Inferior parietal cortex (tissue), 1 donor: ENCODE data around the gene ESR1.
"Not testable (repeated sequence)": the region's sequence is repeated elsewhere in the genome, so short reads cannot be mapped to it uniquely, and the experiment has no call there.

Experiments used
- DNase-seq: peaks from one replicate; pipeline ENCODE4 v3.0.0-alpha.2; 2016; ENCODE audit errors: extremely low spot score

Gene ESR1

DNA sequence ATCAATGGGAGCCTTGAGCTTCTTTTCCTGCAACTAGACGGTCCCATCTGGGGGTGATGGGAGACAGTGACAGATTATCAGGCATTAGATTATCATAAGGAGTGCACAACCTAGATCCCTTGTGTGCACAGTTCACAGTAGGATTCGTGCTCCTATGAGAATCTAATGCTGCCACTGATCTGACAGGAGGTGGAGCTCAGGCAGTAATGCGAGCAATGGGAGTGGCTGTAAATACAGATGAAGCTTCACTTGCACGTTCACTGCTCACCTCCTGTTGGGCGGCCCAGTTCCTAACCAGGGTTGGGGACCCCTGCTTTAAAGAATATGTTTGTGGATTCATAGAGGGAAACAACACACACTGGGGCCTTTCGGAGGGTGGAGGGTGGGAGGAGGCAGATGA is 180.7 kb downstream of the ESR1 start:
- not testable (repeated sequence) for DNase-seq

DNA sequence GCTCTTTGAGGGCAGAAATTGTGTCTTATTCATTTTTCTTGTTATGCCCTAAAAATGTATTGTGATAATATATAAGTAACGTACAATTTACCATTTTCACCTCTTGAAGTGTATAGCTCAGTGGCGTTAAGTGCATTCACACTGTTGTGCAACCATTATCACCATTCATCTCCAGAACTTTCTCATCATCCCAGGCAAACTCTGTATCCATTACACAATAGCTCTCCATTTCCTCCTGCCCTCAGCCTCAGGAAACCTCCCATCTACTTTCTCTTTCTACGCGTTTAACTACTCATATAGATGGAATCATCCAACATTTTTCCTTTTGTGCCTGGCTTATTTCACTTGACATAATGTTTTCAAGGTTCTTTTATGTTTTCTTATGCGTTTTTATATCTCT is 184.6 kb downstream of the ESR1 start:
- DNase-seq, result no peak

DNA sequence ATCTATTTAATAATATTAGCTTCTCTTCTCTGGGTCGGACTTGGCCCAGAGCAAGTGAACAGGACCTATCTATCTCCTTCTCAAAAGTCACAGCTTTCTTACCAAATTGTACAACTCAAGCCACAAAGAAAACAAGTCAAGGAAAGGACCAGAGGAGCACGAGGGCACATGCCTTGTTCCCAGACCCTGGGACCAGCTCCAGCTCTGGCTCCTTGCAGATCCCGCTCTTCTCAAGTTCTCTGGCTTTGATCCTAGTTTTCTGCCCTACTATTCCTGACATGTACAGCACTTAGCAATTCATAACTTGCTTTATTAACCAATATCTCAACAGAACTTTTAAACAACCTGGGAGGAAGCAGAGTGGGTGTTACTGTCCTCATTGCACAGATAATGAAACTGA is 185.9 kb downstream of the ESR1 start:
- DNase-seq, result no peak

DNA sequence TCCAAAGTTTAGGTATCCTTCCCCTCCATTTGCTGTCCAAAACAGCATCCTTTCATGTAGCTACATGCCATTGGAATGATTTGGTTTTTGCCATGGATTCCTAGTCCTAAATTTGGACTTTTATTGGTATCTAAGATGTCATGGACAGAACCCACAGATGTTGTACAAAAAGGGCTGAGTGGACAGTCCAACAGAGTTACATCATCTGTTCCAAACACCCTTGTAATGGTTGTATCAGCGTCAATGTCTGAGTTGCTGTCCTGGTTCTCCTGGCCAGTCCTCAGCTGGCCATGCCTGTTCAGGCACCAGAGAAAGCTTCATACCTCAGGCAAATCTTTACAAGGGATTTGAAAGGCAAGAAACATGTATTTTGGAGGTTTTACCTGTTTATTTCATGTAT is 191.3 kb downstream of the ESR1 start:
- no peak for DNase-seq

DNA sequence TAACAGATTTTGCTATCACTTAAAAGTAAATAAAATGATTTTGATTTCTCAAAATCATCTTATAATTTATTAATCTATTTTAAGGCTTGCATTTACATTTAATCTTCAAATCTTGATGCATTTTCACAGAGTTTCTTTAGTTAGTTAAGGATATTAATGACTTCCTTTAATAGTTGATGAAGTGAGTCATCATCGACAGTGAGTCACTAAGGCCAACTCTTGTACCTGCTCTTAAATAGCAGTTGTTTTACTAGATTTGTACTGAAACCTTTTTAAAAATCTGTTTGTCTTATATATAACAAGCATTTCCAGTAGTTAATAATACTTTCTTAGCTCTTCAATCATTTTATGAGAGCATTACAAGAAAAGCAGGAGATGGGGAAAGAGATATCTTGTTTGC is 191.7 kb downstream of the ESR1 start:
- no peak for DNase-seq

DNA sequence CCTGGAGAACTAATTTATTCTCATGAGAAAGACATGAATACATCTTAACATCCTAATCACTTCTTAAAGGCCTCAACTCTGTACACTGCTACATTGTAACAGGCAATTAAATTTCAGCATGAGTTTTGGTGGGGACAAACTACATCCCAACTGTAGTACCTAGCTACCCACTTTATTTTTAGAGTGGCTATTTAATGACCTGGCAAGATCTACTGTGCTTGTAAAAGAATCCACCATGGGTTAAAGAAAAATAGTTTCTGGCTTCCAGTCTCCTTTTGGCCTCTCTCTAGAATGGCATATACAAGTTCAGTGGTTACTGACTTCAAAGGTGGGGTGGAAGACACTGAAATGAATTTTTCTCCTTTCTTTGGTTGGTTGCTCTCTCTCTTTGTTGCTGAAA is 193.9 kb downstream of the ESR1 start:
- no peak for DNase-seq

DNA sequence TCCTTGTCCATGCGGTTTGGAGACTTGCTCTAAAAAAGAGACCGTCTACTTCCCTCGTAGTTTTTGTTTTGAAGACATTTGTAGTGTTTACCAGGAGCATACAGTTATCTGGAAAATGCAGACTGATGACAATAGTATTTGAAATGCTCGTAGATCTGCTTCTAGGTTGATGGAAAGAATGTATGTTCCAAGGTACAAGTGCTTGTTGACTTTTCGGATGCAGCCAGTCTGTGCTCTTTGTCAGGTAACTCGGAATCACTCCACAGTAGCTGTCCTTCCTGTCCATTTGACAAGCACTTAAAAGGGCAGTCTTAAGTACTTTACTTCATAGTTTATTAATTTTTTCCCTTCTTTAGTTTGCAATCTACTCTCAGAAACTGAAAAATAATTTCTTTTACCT is 194.8 kb downstream of the ESR1 start:
- DNase-seq, result no peak

DNA sequence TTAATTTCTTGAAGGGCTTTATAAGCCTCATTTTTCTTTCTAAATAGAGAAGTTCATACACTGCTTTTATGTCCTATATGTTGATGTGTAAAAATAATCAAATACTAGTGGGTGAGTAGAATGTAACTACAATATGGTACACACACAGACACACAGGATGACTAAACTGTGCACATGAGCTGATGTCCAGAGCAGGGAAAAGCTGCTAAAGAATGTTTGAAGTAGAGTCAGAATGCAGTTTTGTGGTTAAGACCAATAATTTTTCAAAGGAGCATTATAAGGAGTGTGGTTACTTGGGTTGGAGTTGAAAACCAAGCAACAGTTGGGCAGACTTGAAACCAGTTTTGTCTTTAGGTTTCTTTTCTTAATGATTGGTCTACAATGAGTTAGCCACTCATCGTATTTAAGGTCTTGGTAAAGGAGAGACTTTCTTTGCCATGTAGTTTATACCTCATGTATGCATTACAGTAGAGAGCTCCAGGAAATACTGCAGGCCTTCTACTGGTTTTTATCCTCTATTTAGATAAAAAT is 196.6 kb downstream of the ESR1 start:
- DNase-seq, result no peak

DNA sequence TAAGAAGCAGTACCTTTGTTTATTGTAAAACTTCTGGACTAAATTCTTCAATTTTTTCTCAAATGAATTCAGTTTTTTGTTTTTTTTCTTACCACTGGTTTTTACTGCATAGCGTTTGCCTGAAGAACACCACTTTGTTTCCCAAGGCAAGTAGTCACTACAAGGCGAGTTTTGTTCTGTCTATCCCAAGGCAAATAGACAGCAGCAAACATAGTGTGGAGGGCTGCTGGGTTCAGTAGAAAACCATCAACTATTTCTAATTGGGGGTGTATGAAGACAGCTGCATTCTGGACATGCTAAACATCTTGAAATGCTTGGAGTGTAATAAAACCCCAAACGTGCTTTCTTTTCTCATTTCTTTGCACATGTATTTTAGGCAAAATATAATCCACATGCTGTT is 197.4 kb downstream of the ESR1 start:
- DNase-seq, result no peak

DNA sequence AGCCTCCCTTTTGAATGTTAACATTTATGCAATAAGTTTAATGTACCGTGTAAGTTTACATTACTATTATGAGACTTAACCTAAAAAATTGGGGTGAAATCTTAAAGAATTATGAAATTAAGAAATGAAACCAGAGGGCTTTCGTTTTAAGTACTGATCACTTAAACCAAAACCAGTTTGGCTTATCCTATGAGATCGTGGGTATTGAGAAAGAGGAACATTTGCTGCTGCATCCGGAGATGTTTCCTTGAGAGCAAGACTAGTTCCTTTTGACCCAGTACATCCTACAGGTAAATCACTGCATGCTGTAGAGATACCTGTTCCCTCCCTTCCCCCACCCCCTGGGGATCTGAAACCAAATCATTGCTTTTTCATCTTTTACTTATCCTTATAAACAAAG is 201.3 kb downstream of the ESR1 start:
- no peak for DNase-seq

DNA sequence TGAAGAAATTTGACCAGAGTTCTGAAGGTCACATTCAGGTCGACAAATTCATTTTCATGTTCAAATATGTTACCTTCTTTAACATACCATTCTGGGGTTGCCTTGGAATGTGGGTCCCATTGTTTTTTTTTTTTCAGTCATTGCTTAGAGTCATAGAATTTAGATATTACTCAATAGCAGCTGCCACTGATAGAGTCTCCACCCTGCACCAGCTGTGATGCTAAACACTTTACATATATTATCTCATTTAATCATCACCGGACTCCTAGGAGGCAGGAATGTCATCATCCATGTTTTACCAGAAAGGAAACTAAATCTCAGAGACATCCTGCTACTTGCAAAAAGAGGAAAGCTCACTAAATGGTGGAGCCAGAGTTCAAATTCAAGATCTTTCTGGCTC is 204.7 kb downstream of the ESR1 start:
- DNase-seq, result no peak

DNA sequence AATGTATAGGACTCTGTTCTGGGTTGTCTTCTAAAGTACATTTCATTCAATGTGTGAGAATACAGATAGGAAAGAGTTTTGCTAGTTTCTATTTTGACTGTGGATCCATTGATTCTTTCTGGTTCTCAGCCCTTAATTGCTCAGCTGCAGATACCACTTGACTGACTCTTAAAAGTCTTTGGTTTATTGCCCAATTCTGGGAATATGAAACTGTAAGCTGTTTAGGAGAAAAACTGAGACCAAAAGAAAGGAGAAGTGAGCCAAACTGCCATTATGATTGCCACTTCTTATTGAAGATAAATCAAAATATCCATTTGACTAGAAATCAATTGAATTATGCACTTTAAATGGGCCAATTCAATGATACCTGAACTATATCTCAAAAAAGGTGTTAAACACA is 211.4 kb downstream of the ESR1 start:
- DNase-seq, result no peak

DNA sequence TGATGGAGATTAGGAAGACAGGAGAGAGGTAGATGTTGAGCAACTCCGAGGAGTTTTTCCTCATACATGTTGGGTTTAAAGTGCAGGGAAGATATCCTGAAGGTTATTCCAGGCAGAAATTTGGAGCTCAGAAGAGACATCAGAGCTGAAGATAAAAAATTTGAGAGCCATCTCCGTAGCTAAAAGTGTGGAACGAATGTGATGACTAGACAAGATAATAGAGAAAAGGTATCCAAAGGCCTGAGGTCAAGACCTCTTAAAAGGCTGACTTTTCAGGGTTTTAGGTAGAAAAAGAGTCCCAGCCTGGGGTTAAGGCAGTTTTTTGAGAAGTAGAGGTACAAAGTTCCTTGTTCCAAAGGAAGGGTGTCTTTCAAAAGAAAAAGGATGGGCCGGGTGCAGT is 214.8 kb downstream of the ESR1 start:
- DNase-seq, result no peak

DNA sequence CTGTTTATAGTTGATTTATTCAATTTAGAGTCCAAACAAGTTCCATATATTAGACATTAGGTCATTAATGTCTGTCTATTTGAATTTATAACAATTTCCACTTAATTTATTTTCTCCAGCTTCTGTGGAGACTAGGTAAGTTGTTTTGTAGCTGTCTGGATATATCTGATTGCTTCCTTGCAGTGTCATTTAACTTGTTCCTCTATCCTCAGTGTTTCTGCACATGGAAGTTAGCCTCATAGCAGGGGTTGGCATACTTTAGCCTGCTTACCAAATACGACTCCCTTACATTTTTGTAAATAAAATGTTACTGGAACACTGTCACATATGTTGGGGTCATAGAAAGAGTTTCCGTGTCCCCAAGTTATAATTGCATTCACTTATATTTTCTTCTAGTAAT is 216.1 kb downstream of the ESR1 start:
- no peak for DNase-seq

DNA sequence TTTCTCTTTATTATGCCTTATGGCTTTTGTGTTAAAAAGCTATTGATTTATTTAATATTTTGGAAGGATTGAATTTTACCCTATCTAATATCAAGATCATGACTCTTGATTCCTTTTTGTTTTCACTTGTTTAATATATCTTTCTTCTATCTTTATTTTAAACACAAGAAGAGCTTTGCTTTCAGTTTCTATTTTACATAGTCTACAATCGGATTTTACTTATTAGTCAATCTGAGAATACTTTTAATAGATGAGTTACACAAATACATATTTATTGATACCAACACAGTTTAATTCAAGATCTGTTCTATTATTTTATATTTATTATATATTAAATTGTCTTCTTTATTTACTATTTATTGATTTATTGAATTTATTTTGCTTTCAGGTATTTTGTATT is 218.8 kb downstream of the ESR1 start:
- no peak for DNase-seq

DNA sequence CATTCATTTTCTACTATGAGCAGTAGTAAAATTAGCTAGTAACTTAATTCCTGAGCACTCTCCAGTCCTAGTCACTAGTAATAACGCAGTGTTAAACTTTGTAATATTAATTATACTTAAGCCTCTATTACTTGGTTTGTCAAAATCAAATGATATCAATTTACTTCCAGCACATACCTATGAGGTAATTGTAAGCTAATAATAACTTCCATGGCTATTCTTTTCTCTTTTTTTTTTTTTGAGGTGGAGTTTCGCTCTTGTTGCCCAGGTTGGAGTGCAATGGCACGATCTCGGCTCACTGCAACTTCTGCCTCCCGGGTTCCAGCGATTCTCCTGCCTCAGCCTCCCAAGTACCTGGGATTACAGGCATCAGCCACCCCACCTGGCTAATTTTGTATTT is 219.3 kb downstream of the ESR1 start:
- not testable (repeated sequence) for DNase-seq

DNA sequence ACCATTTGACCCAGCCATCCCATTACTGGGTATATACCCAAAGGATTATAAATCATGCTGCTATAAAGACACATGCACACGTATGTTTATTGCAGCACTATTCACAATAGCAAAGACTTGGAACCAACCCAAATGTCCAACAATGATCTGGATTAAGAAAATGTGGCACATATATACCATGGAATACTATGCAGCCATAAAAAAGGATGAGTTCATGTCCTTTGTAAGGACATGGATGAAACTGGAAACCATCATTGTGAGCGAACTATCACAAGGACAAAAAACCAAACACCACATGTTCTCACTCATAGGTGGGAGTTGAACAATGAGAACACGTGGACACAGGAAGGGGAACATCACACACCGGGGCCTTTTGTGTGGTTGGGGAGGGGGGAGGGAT is 226.3 kb downstream of the ESR1 start:
- not testable (repeated sequence) for DNase-seq

DNA sequence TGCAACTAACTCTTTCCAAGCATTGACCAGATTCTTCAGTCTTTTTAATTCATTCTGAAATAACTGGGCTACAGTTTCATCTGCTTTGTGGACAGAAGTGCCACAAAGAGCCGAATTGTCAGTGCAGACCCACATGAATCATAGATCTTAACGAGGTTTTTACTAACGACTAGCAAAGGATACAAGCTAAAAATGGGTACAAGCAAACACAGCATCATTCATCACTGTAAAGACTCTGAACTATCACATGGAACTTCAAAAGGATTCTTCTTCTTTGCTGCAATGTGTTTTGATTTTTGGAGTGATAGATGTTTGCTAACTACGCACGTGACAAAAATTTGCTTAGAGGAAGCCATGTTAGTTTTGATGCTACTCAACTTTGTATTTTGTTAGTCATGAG is 227.1 kb downstream of the ESR1 start:
- DNase-seq, result no peak

DNA sequence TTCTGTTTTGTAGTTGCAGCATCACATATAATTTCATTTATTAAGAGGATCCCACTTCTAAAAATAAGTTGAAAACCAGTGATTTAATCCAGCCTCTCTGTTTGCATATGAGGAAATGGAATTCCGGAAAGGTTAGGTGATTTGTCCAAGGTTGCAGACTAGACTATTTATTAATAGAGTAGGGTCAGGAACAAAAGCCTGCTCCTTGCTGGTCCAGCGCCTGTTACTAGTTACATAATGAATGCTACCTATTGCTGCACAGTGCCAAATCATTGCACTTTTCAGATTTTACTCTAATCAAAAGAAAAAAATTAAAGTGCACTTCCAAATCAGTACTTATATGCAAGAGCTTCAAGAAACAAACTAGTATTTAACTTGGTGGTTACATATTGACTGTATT is 238.6 kb downstream of the ESR1 start:
- DNase-seq, result no peak

DNA sequence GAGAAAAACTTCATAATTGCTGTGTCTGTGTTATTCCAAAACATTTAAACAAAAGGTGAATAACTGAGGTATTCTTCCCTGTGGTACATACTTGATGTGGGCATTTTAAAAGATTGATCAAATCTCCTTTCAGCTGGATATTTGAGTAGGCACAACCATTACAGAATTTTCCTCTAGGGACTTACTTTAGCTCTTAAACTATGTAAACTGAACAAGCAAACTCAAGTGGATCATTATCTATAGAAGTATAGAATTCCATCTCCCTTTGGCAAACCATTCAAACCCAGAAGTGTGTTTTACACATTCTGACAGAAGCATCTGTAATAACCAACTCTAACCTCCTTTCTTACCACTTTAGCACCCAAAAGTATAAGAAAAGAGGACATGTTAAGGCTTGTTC is 241.4 kb downstream of the ESR1 start:
- no peak for DNase-seq

DNA sequence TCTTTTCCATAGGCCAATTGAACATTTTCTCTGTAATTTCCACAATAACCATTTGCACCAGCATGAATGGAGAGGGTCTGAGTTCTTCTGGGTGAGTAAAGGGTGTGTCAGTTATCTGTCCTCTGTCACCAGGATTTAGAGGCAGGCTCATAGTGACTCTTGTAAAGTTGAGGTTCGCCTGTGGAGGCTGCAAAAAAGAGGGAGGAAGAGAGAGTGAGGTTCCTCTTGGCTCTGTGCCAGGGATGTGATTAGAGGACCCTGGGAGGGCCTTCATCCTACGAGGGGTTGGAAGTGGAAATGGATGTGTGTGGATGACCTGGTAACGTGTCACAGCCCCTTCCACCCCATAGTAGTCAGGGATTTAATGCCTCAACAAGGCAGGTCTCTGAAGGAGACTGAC is 242.0 kb downstream of the ESR1 start:
- DNase-seq, result no peak

DNA sequence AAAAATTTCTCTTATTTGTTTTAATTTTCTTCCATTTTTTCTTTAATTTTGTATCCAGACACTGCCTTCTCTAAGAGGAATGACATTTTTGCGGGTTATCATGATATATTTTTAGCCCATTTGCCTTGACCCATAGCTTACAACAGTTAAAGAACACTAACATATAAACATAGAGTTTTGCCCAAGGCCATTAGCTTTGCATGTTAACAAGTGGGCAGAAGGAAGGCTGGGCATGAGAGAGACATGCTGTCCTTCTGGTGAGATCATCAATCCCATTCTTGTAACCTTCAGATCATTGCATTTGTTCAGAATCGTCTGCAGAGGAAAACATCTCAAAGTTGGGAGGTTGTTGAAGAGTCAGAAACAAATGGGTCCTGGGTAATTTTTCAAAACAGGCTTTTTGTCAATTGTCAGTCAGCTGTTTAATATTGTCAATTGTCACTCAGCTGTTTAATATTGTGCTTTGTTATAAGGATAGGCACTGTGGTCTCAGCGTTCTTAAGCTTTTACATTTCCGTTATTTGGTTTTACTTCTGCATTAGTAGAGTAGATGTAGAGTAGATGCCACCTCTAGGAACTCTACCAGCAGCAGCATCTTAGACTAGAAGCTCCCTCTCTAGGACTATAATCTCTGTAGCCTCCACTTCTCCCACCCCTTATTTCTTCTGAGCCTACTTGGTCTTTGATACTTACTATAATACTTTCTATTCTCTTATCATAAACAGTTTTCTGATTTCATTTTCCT is 243.1 kb downstream of the ESR1 start:
- no peak for DNase-seq

DNA sequence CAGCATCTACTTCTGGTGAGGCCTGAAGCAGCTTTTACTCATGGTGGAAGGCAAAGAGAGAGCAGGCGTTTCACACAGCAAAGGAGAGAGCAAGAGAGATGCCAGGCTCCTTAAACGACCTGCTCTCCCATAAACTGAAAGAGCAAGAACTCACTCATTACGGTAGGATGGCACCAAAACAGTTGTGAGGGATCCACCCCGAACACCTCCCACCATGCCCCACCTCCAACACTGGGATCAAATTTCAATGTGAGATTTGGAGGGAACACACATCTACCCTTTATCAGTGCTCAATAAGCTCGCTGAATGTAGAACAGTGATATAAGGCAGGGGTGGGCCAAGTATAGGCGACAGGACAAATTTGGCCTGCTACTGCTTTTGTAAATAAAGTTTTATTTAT is 244.6 kb downstream of the ESR1 start:
- no peak for DNase-seq

DNA sequence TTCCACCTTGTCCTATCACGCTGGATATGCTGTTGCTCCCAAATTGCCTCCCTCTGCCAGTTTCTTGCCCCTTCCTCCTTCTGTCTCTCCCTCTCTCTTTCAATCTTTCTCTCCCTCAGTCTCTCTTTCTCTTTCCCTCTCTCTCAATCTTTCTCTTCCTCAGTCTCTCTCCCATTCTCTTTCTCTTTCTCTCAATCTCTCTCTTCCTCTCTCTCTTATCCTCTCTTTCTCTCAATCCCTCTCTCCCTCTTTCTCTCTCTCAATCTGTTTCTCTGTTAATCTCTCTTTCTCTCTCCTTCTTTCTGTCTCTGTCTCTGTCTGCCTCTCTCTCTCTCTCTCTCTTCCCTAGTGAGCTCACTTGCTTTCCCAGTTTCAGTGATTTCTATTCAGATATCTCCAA is 245.8 kb downstream of the ESR1 start:
- no peak for DNase-seq
